Esophagus squamous epithelium (tissue), 5 donors: ENCODE data around the gene ESRP2. TPM values are rescaled to one million over a fixed set of nuclear protein-coding genes. Genes with fewer than 3 reads are reported as not detected.

ENCODE experiments used
- DNase-seq: peaks from one replicate; lab custom pipeline; 2025; lab: John Stamatoyannopoulos, UW
- H3K27ac ChIP-seq, 4 donors: fragments of 200-600 bp; sonication (generic); one replicate each; pipeline ENCODE4 v1.5.1; 2016 to 2019; ENCODE audit warnings: mild to moderate bottlenecking in 1 of 4
- H3K27me3 ChIP-seq, 4 donors: fragments of 200-600 bp; sonication (generic); 1 replicate in 3 of 4; 2 replicates in 1 of 4; pipeline versions ENCODE4 v1.5.1 to v1.6.0; 2017 to 2021; ENCODE audit warnings: antibody characterized with exemption in 1 of 4
- H3K36me3 ChIP-seq, 3 donors: fragments of 200-600 bp; sonication (generic); one replicate each; pipeline ENCODE4 v1.5.1; 2016 to 2019
- H3K4me1 ChIP-seq, 3 donors: fragments of 200-600 bp; sonication (generic); one replicate each; pipeline ENCODE4 v1.5.1; 2017 to 2019
- H3K4me3 ChIP-seq, 4 donors: fragments of 200-600 bp; sonication (generic); 1 replicate in 3 of 4; 2 replicates in 1 of 4; pipeline ENCODE4 v1.5.1; 2016 to 2019; ENCODE audit warnings: mild to moderate bottlenecking in 2 of 4, moderate library complexity in 1 of 4
- H3K9me3 ChIP-seq, 3 donors: fragments of 200-600 bp; sonication (generic); one replicate each; pipeline ENCODE4 v1.5.1; 2016 to 2019
- POLR2A ChIP-seq, 4 donors: fragments of 450-650 bp; IDR thresholded peaks; one replicate each; pipeline ENCODE4 v1.6.1; 2017; ENCODE audit warnings: antibody characterized with exemption in 4 of 4, mild to moderate bottlenecking in 4 of 4, moderate library complexity in 3 of 4
- WGBS, 2 donors: methylation state at CpG; one replicate each; pipeline ENCODE4 v1.1.5; 2018; 5-methylcytosine and 5-hydroxymethylcytosine counted together
- intact Hi-C: fragments of 100-400 bp; cut with DNase I; formaldehyde crosslinking; loops from one replicate; pipeline ENCODE4 v1.15.0; 2022
- total RNA-seq, 4 donors: library from RNA; depleted of rRNA; stranded (reverse); fragments of >200 nt; gene quantifications; one replicate each; pipeline ENCODE4 v1.1.0, GENCODE V29; 2016
- TF ChIP-seq, protein P1 (sequence below), 6 experiments: fragments of 450-650 bp in 4 of 6; fragments of 200-600 bp in 2 of 6; sonication (generic) in 2 of 6; IDR thresholded peaks; one replicate each; pipeline ENCODE4 v1.5.1; 2016 to 2019; ENCODE audit warnings: antibody characterized with exemption in 6 of 6, mild to moderate bottlenecking in 4 of 6, moderate library complexity in 4 of 6
- donor health status: DM: yes; HTN: yes; CAD: no.

ESRP2 gene
- total RNA-seq, 4 donors from 2014 or later = 44.6 to 137 (median 118) TPM

DNA sequence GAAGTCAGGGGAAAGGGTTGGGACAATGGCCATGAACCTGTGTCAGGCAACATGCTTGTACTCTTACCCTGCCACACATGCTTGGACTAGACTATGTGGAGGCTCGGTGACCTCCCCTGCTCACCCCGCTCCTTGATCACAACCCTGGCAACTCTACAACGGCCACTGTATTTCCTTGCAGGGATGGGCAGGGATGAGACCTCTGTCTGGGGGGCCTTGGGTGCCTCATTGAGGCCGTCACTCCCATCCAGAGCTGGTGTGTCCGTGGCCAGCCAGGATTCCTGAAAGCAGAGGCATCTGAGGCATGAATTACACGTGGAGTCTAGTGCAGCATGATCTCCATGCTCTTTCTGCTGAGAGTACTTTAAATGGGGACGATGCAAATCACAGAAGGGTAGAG is 10.2 kb upstream of the ESRP2 start:
- H3K4me1 ChIP-seq = peaks cover 8 to 39% (median 27%) of the 10 kb centered on the region in 3 donors
- H3K27ac ChIP-seq = peak overlapping the region in 2 of 4 donors; percentile 5 to 74
- H3K27me3 ChIP-seq = no peaks in the 10 kb centered on the region
- peak overlapping the region in 3 of 4 donors; percentile 67 to 99 (median 88) for H3K4me3 ChIP-seq
- intact Hi-C loops = no loop called here
- H3K36me3 ChIP-seq = peaks cover 0 to 24% (median 6%) of the 10 kb centered on the region in 3 donors
- no peak for DNase-seq
- WGBS, 2 donors = 68 to 87% methylated on average over 4 to 5 of the region's 7 CpGs
- TF ChIP-seq, protein P1, sequence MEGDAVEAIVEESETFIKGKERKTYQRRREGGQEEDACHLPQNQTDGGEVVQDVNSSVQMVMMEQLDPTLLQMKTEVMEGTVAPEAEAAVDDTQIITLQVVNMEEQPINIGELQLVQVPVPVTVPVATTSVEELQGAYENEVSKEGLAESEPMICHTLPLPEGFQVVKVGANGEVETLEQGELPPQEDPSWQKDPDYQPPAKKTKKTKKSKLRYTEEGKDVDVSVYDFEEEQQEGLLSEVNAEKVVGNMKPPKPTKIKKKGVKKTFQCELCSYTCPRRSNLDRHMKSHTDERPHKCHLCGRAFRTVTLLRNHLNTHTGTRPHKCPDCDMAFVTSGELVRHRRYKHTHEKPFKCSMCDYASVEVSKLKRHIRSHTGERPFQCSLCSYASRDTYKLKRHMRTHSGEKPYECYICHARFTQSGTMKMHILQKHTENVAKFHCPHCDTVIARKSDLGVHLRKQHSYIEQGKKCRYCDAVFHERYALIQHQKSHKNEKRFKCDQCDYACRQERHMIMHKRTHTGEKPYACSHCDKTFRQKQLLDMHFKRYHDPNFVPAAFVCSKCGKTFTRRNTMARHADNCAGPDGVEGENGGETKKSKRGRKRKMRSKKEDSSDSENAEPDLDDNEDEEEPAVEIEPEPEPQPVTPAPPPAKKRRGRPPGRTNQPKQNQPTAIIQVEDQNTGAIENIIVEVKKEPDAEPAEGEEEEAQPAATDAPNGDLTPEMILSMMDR (IDR thresholded peaks at IDR 0.05) = no peak
- TF ChIP-seq POLR2A (IDR thresholded peaks at IDR 0.05) = no peak
- no peaks in the 10 kb centered on the region for H3K9me3 ChIP-seq

DNA sequence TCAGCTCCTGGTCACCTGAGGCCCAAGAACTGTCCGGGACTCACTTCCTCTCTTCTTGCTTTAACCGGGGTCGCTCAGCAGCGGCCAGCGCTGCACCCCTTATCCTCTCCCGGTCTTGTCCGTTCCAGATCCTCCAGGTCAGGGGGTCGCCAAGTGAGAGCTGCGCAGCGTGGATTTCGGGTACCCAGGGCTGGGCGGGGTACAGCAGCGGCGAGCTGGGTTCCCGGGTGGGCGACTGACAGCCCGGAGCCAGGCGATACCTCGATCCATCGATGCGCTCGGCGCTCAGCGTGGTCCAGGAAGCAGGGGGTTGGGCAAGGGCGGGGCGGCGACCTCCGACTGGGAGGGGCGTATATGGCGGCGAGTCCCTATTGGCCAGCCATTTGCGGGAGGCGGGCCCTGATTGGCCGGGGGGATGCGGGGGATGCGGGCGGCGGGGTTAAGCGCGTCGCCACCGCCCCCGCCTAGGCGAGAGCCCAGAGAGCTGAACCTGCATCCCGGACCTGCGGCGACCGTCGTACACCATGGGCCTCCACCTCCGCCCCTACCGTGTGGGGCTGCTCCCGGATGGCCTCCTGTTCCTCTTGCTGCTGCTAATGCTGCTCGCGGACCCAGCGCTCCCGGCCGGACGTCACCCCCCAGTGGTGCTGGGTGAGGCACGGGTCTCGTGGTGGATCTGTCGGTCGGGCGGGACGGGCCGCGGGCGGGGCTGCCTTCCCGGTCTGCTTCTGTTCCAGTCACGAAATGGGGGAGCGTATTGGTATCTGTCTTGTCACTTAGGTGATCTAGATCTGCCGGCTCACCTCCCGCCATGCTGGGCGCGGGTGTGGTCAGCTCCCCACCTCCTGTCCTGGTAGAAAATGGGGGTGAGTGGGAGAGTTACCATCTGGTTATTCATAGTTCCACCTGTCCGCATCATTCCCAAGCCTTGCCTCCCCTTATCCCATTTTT is 9.3 kb upstream of the ESRP2 start, which contains the start of gene PLA2G15:
Gene PLA2G15, plus strand, starts transcription at position 471 of the 951 bp plus-strand sequence. Its CDS starts 54 bp downstream, at position 525.
- Histone ChIP-seq H3K4me3 (peak within 1 kb of the TSS; percentile 67 to 99 (median 85)), H3K27ac (peak within 1 kb of the TSS; percentile 59 to 82 (median 72)), H3K27me3 (no peaks in the 10 kb centered on the region), H3K36me3 (peaks cover 0 to 14% (median 6%) of the 10 kb centered on the region in 3 donors), H3K4me1 (peaks cover 8 to 42% (median 27%) of the 10 kb centered on the region in 3 donors), H3K9me3 (no peaks in the 10 kb centered on the region)
- DNase-seq = peak; percentile 80
- peak in 2 of 4 donors; percentile 35 to 63 for TF ChIP-seq POLR2A (IDR thresholded peaks at IDR 0.05)
- TF ChIP-seq, protein P1 (IDR thresholded peaks at IDR 0.05) = peak in 1 of 6 experiments; percentile 20
- intact Hi-C loops = no loop called here
- WGBS, 2 donors = 1 to 7% methylated on average over 5 to 15 of the region's 75 CpGs

DNA sequence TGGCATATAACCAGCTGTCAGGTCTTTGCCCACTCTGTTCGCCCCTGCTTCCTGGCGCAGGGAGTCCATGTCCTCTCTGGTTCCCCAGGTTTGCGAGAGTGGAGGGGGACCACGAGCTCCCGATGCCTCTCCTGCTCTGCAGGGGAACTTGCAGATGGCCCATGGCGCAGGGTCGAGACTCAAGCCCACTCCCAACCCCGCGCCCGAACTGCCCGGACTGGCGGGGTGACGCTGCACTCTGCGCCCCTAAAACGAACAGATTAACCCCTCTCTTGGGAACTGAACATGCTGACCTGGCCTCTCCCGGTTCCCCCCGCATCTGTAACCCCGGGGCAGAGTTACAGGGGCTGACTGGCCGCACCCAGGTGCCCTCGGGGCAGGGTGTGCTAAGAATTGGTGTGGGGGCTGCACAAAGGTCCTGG is 8.6 kb upstream of the ESRP2 start:
- intact Hi-C loops = no loop called here
- H3K4me3 ChIP-seq = peak overlapping the region; percentile 67 to 99 (median 85)
- no peaks in the 10 kb centered on the region for H3K27me3 ChIP-seq
- DNase-seq = no peak
- H3K4me1 ChIP-seq = peaks cover 14 to 49% (median 33%) of the 10 kb centered on the region in 3 donors
- TF ChIP-seq, protein P1 (IDR thresholded peaks at IDR 0.05) = no peak
- TF ChIP-seq POLR2A (IDR thresholded peaks at IDR 0.05) = no peak
- H3K27ac ChIP-seq = peak overlapping the region; percentile 59 to 82 (median 72)
- H3K36me3 ChIP-seq = peaks cover 0 to 8% (median 4%) of the 10 kb centered on the region in 3 donors
- 10 to 78% methylated on average over 2 to 6 of the region's 20 CpGs for WGBS, 2 donors
- H3K9me3 ChIP-seq = no peaks in the 10 kb centered on the region

DNA sequence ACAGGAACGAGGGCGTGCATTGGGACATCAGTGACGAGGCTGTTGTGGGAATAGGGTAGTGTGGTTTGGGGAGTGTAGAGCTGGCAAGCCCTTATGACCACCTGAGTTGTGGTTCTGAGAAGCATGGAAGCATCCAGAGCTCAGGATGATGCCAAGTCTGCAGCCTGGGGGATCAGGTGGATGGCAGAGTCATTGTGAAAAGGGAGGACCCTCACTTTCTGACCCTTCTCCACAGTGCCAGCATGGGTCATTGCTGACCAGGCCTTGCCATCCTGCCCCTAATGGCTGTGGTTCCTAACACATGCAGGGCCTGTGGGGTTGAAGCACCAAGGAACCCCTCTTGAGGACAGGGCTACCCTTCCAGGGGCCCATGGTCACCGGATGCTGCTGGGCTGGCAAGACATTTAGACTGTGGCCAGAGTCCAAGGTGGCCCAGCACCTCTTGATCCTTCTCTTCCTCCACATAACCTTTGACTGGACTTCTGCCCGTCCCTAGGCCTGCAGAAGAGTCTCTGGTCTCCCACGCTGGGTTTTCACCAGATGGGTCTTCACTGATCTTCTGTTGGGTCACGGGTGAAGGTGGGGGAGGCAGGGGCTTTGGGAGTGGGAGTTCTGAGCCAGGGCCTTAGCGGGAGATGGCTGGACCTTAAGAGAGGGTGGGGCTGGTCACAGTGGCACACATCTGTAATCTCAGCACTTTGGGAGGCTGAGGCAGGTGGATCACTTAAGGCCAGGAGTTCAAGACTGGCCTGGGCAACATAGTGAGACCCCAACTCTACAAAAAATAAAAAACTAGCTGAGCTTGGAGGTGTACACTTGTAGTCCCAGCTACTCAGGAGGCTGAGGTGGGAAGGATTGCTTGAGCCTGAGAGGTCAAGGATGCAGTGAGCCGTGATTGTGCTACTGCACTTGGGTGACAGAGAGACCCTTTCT is 7.3 kb upstream of the ESRP2 start:
- Histone ChIP-seq H3K27ac (no peak overlapping the region), H3K27me3 (no peaks in the 10 kb centered on the region), H3K36me3 (no peaks in the 10 kb centered on the region), H3K9me3 (no peaks in the 10 kb centered on the region), H3K4me1 (peaks cover 17 to 55% (median 38%) of the 10 kb centered on the region in 3 donors), H3K4me3 (no peak overlapping the region)
- no peak for TF ChIP-seq POLR2A (IDR thresholded peaks at IDR 0.05)
- TF ChIP-seq, protein P1 (IDR thresholded peaks at IDR 0.05) = no peak
- 78 to 79% methylated on average over 6 to 8 of the region's 9 CpGs for WGBS, 2 donors
- intact Hi-C loops = no loop called here
- DNase-seq = no peak
